Measurements from ENCODE around the gene TMEM134. TPM values are rescaled to one million over a fixed set of nuclear protein-coding genes. Genes with fewer than 3 reads are reported as not detected.

TMEM134 gene
- total RNA-seq, 2 experiments from 2014 or later = 52.6 to 56.1 TPM

- peak; percentile 97 for DNase-seq
- Mint-ChIP-seq H3K4me1 (ENCODE audit: low read depth) (peaks cover 48% of the 10 kb centered on the region), H3K9me3 (no peaks in the 10 kb centered on the region), H3K4me3 (peak overlapping the region; percentile 90), H3K27ac (peak overlapping the region; percentile 97), H3K36me3 (ENCODE audit: low read depth) (peaks cover 18% of the 10 kb centered on the region), H3K27me3 (ENCODE audit: low read depth) (no peaks in the 10 kb centered on the region)
- CTCF ChIA-PET = interaction anchor here (1.0 to 1.8 kb wide), 4 partner anchors 18 to 104 kb away, joined by 3 to 6 read pairs (median 6); partner anchors contain the start of genes PPP1CA and TMEM134
- intact Hi-C loops (cut with micrococcal nuclease) = loop anchor here (1.0 to 10.0 kb wide), 12 partner anchors 18 to 529 kb away; partner anchors contain the start of genes GRK2, KDM2A, NDUFS8 and POLD4
Measured at GRCh38 chr11:67505605-67506396, 36.8 kb upstream of the TMEM134 start.

- peaks cover 52% of the 10 kb centered on the region for H3K4me1 Mint-ChIP-seq (ENCODE audit: low read depth)
- DNase-seq = peak; percentile 82
- H3K27ac Mint-ChIP-seq = peak within 1 kb of the TSS; percentile 97
- H3K4me3 Mint-ChIP-seq = peak within 1 kb of the TSS; percentile 90
- peaks cover 22% of the 10 kb centered on the region for H3K36me3 Mint-ChIP-seq (ENCODE audit: low read depth)
- intact Hi-C loops (cut with micrococcal nuclease) = loop anchor here (5.0 to 10.0 kb wide), 3 partner anchors 238 to 530 kb away; partner anchors contain the start of genes GRK2, KDM2A, NDUFS8 and TCIRG1
- no peaks in the 10 kb centered on the region for H3K9me3 Mint-ChIP-seq
- H3K27me3 Mint-ChIP-seq (ENCODE audit: low read depth) = no peaks in the 10 kb centered on the region
- CTCF ChIA-PET = interaction anchor here (1.6 to 1.8 kb wide), 3 partner anchors 17 to 104 kb away, joined by 6 read pairs; partner anchors contain the start of genes PPP1CA and TMEM134
Measured at GRCh38 chr11:67504950-67505581, 36.0 kb upstream of the TMEM134 start, which contains the start of gene PITPNM1. TSS of gene PITPNM1 (minus strand) at chr11:67505363. CDS start at chr11:67504180, 1,183 bp downstream.

- H3K4me3 Mint-ChIP-seq = peak overlapping the region; percentile 90
- peaks cover 48% of the 10 kb centered on the region for H3K4me1 Mint-ChIP-seq (ENCODE audit: low read depth)
- H3K9me3 Mint-ChIP-seq = no peaks in the 10 kb centered on the region
- CTCF ChIA-PET = no interaction called here
- peak; percentile 46 for DNase-seq
- peaks cover 25% of the 10 kb centered on the region for H3K36me3 Mint-ChIP-seq (ENCODE audit: low read depth)
- H3K27ac Mint-ChIP-seq = peak overlapping the region; percentile 80
- intact Hi-C loops (cut with micrococcal nuclease) = loop anchor here (10.0 kb wide), 2 partner anchors 389 to 531 kb away; partner anchors contain the start of genes KDM2A, NDUFS8 and TCIRG1
- H3K27me3 Mint-ChIP-seq (ENCODE audit: low read depth) = no peaks in the 10 kb centered on the region
Measured at GRCh38 chr11:67504005-67504949, 35.2 kb upstream of the TMEM134 start.

- Mint-ChIP-seq H3K4me3 (peak overlapping the region; percentile 48), H3K4me1 (ENCODE audit: low read depth) (peaks cover 42% of the 10 kb centered on the region), H3K36me3 (ENCODE audit: low read depth) (peaks cover 25% of the 10 kb centered on the region), H3K27me3 (ENCODE audit: low read depth) (no peaks in the 10 kb centered on the region), H3K27ac (peak overlapping the region; percentile 4), H3K9me3 (no peaks in the 10 kb centered on the region)
- intact Hi-C loops (cut with micrococcal nuclease) = loop anchor here (10.0 kb wide), 2 partner anchors 389 to 531 kb away; partner anchors contain the start of genes KDM2A, NDUFS8 and TCIRG1
- no peak for DNase-seq
- CTCF ChIA-PET = no interaction called here
Measured at GRCh38 chr11:67503119-67504004, 34.3 kb upstream of the TMEM134 start.

GRCh38 chr11:67502328-67502979 is 33.4 kb upstream of the TMEM134 start:
- Mint-ChIP-seq H3K27ac (no peak overlapping the region), H3K27me3 (ENCODE audit: low read depth) (no peaks in the 10 kb centered on the region), H3K4me1 (ENCODE audit: low read depth) (peaks cover 42% of the 10 kb centered on the region), H3K36me3 (ENCODE audit: low read depth) (peaks cover 27% of the 10 kb centered on the region), H3K4me3 (peak overlapping the region; percentile 48), H3K9me3 (no peaks in the 10 kb centered on the region)
- DNase-seq = no peak
- CTCF ChIA-PET = no interaction called here
- intact Hi-C loops (cut with micrococcal nuclease) = loop anchor here (10.0 kb wide), 2 partner anchors 388 to 532 kb away; partner anchors contain the start of genes KDM2A, NDUFS8 and TCIRG1

GRCh38 chr11:67501854-67502253 is 32.8 kb upstream of the TMEM134 start:
- Mint-ChIP-seq H3K36me3 (ENCODE audit: low read depth) (peaks cover 24% of the 10 kb centered on the region), H3K4me3 (no peak overlapping the region), H3K9me3 (no peaks in the 10 kb centered on the region), H3K27me3 (ENCODE audit: low read depth) (no peaks in the 10 kb centered on the region), H3K4me1 (ENCODE audit: low read depth) (peaks cover 37% of the 10 kb centered on the region), H3K27ac (no peak overlapping the region)
- CTCF ChIA-PET = no interaction called here
- intact Hi-C loops (cut with micrococcal nuclease) = loop anchor here (10.0 kb wide), 2 partner anchors 387 to 533 kb away; partner anchors contain the start of genes KDM2A, NDUFS8 and TCIRG1
- DNase-seq = no peak

- peaks cover 21% of the 10 kb centered on the region for H3K36me3 Mint-ChIP-seq (ENCODE audit: low read depth)
- CTCF ChIA-PET = no interaction called here
- peaks cover 30% of the 10 kb centered on the region for H3K4me1 Mint-ChIP-seq (ENCODE audit: low read depth)
- no peak overlapping the region for H3K4me3 Mint-ChIP-seq
- H3K27me3 Mint-ChIP-seq (ENCODE audit: low read depth) = no peaks in the 10 kb centered on the region
- intact Hi-C loops (cut with micrococcal nuclease) = loop anchor here (10.0 kb wide), 2 partner anchors 386 to 534 kb away; partner anchors contain the start of genes KDM2A, NDUFS8 and TCIRG1
- no peaks in the 10 kb centered on the region for H3K9me3 Mint-ChIP-seq
- H3K27ac Mint-ChIP-seq = no peak overlapping the region
- DNase-seq = no peak
Measured at GRCh38 chr11:67500831-67501715, 32.0 kb upstream of the TMEM134 start.

- Mint-ChIP-seq H3K4me3 (no peak overlapping the region), H3K27ac (no peak overlapping the region), H3K9me3 (no peaks in the 10 kb centered on the region), H3K36me3 (ENCODE audit: low read depth) (peaks cover 24% of the 10 kb centered on the region), H3K4me1 (ENCODE audit: low read depth) (peaks cover 26% of the 10 kb centered on the region), H3K27me3 (ENCODE audit: low read depth) (no peaks in the 10 kb centered on the region)
- intact Hi-C loops (cut with micrococcal nuclease) = loop anchor here (10.0 kb wide), 2 partner anchors 386 to 534 kb away; partner anchors contain the start of genes KDM2A, NDUFS8 and TCIRG1
- no peak for DNase-seq
- CTCF ChIA-PET = no interaction called here
Measured at GRCh38 chr11:67500484-67500821, 31.4 kb upstream of the TMEM134 start.

- Mint-ChIP-seq H3K36me3 (ENCODE audit: low read depth) (peaks cover 23% of the 10 kb centered on the region), H3K9me3 (no peaks in the 10 kb centered on the region), H3K27ac (no peak overlapping the region), H3K27me3 (ENCODE audit: low read depth) (no peaks in the 10 kb centered on the region), H3K4me3 (no peak overlapping the region), H3K4me1 (ENCODE audit: low read depth) (peaks cover 25% of the 10 kb centered on the region)
- no peak for DNase-seq
- intact Hi-C loops (cut with micrococcal nuclease) = loop anchor here (10.0 kb wide), 2 partner anchors 385 to 535 kb away; partner anchors contain the start of genes KDM2A, NDUFS8 and TCIRG1
- CTCF ChIA-PET = no interaction called here
Measured at GRCh38 chr11:67499808-67500483, 30.9 kb upstream of the TMEM134 start.

All from activated naive CD4-positive, alpha-beta T cell treated with anti-CD3 and anti-CD28 coated beads for 36 hours (primary cell).